GM10248 (cell line): Measurements from ENCODE around the gene ECM2.
"Not testable (repeated sequence)": the region's sequence is repeated elsewhere in the genome, so short reads cannot be mapped to it uniquely, and the experiment has no call there.

Experiments used
- CTCF ChIA-PET: fragments of 300-600 bp; sonication (Branson Sonifier 250); formaldehyde crosslinking; extraction: SDS; loops from one replicate; lab custom pipeline; 2021; ENCODE audit warnings: antibody characterized with exemption; lab: Yijun Ruan, JAX
- POLR2A ChIA-PET: fragments of 350-650 bp; sonication (Branson Sonifier 250); formaldehyde crosslinking; extraction: SDS; loops from one replicate; lab custom pipeline; 2020; ENCODE audit warnings: antibody characterized with exemption; lab: Yijun Ruan, JAX
- DNase-seq: peaks from one replicate; pipeline ENCODE4 v3.0.0; 2012; ENCODE audit errors: extremely low spot score
- CTCF ChIP-seq: IDR thresholded peaks from 2 replicates; pipeline ENCODE4 v1.5.1; 2012; ENCODE audit warnings: mild to moderate bottlenecking, low read depth; ENCODE audit errors: extremely low read depth, missing control alignments, control extremely low read depth

The ECM2 gene

GRCh38 chr9:92535940-92536850 lies at the start of gene ECM2:
Gene ECM2, minus strand, starts transcription at chr9:92535990. Its CDS starts 13,124 bp downstream, at chr9:92522866.
- no peak for DNase-seq
- CTCF ChIA-PET: interaction anchor here (2.1 to 2.7 kb wide), 2 partner anchors 8 to 9 kb away, joined by 7 read pairs; no protein-coding TSS in a partner anchor
- TF ChIP-seq CTCF: no peak
- POLR2A ChIA-PET: no interaction called here

- DNase-seq: no peak
- POLR2A ChIA-PET: no interaction called here
- TF ChIP-seq CTCF: no peak
- CTCF ChIA-PET: interaction anchor here (1.2 kb wide), 1 partner anchor 363 kb away, joined by 3 read pairs; no protein-coding TSS in a partner anchor
Observed at GRCh38 chr9:92576175-92576574, 40.4 kb upstream of the ECM2 start.

GRCh38 chr9:92573612-92574011 lies 37.8 kb upstream of the ECM2 start:
- POLR2A ChIA-PET, CTCF ChIA-PET, DNase-seq: not testable (repeated sequence)

- DNase-seq, POLR2A ChIA-PET, CTCF ChIA-PET: not testable (repeated sequence)
Observed at GRCh38 chr9:92571871-92572270, 36.1 kb upstream of the ECM2 start.

- ChIA-PET POLR2A (no interaction called here), CTCF (no interaction called here)
- no peak for DNase-seq
- no peak for TF ChIP-seq CTCF
Observed at GRCh38 chr9:92564982-92565381, 29.2 kb upstream of the ECM2 start.

GRCh38 chr9:92564504-92564903 lies 28.7 kb upstream of the ECM2 start:
- no peak for DNase-seq
- TF ChIP-seq CTCF: no peak
- ChIA-PET CTCF (no interaction called here), POLR2A (no interaction called here)

GRCh38 chr9:92563116-92564100 lies 27.6 kb upstream of the ECM2 start:
- DNase-seq: no peak
- no peak for TF ChIP-seq CTCF
- ChIA-PET CTCF (no interaction called here), POLR2A (no interaction called here)
